Measurements from ENCODE around the gene APH1A.

- TF ChIP-seq CTCF (IDR thresholded peaks at IDR 0.05; ENCODE audit: low read depth, low read length, poor library complexity, severe bottlenecking) (no peak), EZH2phosphoT487 (IDR thresholded peaks at IDR 0.05; ENCODE audit: borderline replicate concordance, low read length) (no peak)
Observed at GRCh38 chr1:150288822-150289221, 20.0 kb upstream of the APH1A start.

Measured in DOHH2 (cell line).